SU-DHL-6 (cell line): Measurements from ENCODE around the gene TRRAP.

Experiments used
- CTCF ChIP-seq: fragments of 200-600 bp; sonication (generic); IDR thresholded peaks from one replicate; pipeline ENCODE4 v1.5.1; 2017; ENCODE audit warnings: antibody characterized with exemption, mild to moderate bottlenecking, low read length, moderate library complexity; ENCODE audit not compliant: insufficient read depth, poor library complexity, severe bottlenecking
- EZH2phosphoT487 ChIP-seq: fragments of 200-600 bp; sonication (generic), shearing (Covaris generic); conservative IDR thresholded peaks from 2 replicates; pipeline ENCODE4 v1.6.1; 2018; ENCODE audit warnings: mild to moderate bottlenecking, antibody characterized with exemption, low read length, moderate library complexity, mixed read lengths

GRCh38 chr7:98831641-98832221, 46.6 kb upstream of the TRRAP start:
- TF ChIP-seq CTCF, result peak; percentile 86
- TF ChIP-seq EZH2phosphoT487, result no peak
